ENCODE data around the gene MAP3K3. TPM values are rescaled to one million over a fixed set of nuclear protein-coding genes. Genes with fewer than 3 reads are reported as not detected.

Gene MAP3K3
- total and polyA plus RNA-seq, 10 of the 15 experiments (the other 5 are each of a cell fraction or from before 2014, with no cell fraction given) = 1.6 to 24.1 (median 15.0) TPM

- peak; percentile 7 for TF ChIP-seq PBX3 (IDR thresholded peaks at IDR 0.05; ENCODE audit: insufficient replicate concordance, low read depth, low read length)
- no peak for TF ChIP-seq CBX3 (IDR thresholded peaks at IDR 0.05; ENCODE audit: borderline replicate concordance, low read depth)
- TF ChIP-seq FOXK2 (IDR thresholded peaks at IDR 0.05) = peak; percentile 55; the same call in 1 of the 2 replicates
- no peak for TF ChIP-seq ZNF384 (IDR thresholded peaks at IDR 0.05; ENCODE audit: borderline replicate concordance, low read depth, low read length)
- TF ChIP-seq ZBTB40 (IDR thresholded peaks at IDR 0.05; ENCODE audit: borderline replicate concordance) = peak; percentile 99
- TF ChIP-seq CEBPB (IDR thresholded peaks at IDR 0.05; ENCODE audit: borderline replicate concordance in 1 of 2, low read depth in 2 of 2, low read length in 2 of 2) = no peak
- no peak for TF ChIP-seq BRCA1 (IDR thresholded peaks at IDR 0.05; ENCODE audit: low read depth, low read length)
- TF ChIP-seq PKNOX1 (IDR thresholded peaks at IDR 0.05) = peak; percentile 63
- TF ChIP-seq SP1 (IDR thresholded peaks at IDR 0.05; ENCODE audit: low read depth, low read length) = peak; percentile 62
- peak; percentile 27; the same call in 1 of the 2 replicates for TF ChIP-seq ZBTB33 (IDR thresholded peaks at IDR 0.05)
- no peak for TF ChIP-seq MAX (IDR thresholded peaks at IDR 0.05; ENCODE audit: low read depth, low read length)
- TF ChIP-seq ATF7 (IDR thresholded peaks at IDR 0.05; ENCODE audit: low read depth) = peak; percentile 31; the same call in 1 of the 2 replicates
- TF ChIP-seq ASH2L (IDR thresholded peaks at IDR 0.05; ENCODE audit: borderline replicate concordance, low read depth) = peak; percentile 77; the same call in 1 of the 2 replicates
- TF ChIP-seq NR2C2 (IDR thresholded peaks at IDR 0.05; ENCODE audit: borderline replicate concordance, control insufficient read depth, insufficient read length, low read depth) = no peak
- peak; percentile 35; the same call in 1 of the 2 replicates for TF ChIP-seq BCL11A (IDR thresholded peaks at IDR 0.05; ENCODE audit: low read depth, low read length)
- TF ChIP-seq STAT3 (IDR thresholded peaks at IDR 0.05; ENCODE audit: low read depth, low read length) = no peak
- TF ChIP-seq EED (IDR thresholded peaks at IDR 0.05; ENCODE audit: low read depth) = peak; percentile 55; the same call in 1 of the 2 replicates
- TF ChIP-seq ESRRA (IDR thresholded peaks at IDR 0.05; ENCODE audit: low read length) = peak; percentile 85; the same call in 1 of the 2 replicates
- peak; percentile 99 for TF ChIP-seq GABPA (IDR thresholded peaks at IDR 0.05; ENCODE audit: low read depth)
- 0 out of 2 replicates have a peak, but pooled peaks have one; percentile 55 for TF ChIP-seq SIN3A (IDR thresholded peaks at IDR 0.05; ENCODE audit: low read depth, low read length)
Measured at GRCh38 chr17:63600569-63601438, 21.4 kb upstream of the MAP3K3 start, which contains the start of gene TACO1 (continued).

Data from GM12878 (cell line).